ENCODE results near the gene PTBP3. TPM values are rescaled to one million over a fixed set of nuclear protein-coding genes. Genes with fewer than 3 reads are reported as not detected.
"Not testable (repeated sequence)": the region's sequence is repeated elsewhere in the genome, so short reads cannot be mapped to it uniquely, and the experiment has no call there.

Gene PTBP3
- polyA plus RNA-seq, 1 donor, result 40.8 TPM

GRCh38 chr9:112278152-112278551 lies 55.3 kb downstream of the PTBP3 start:
- 80% methylated on average over 1 of the region's 3 CpGs for WGBS (ENCODE audit: insufficient coverage, low lambda C conversion rate)
- H3K27ac ChIP-seq (ENCODE audit: low read length), result no peak overlapping the region

GRCh38 chr9:112274600-112274999 lies 58.8 kb downstream of the PTBP3 start:
- DNase-seq, result no peak
- H3K27ac ChIP-seq (ENCODE audit: low read length), result no peak overlapping the region
- H3K27me3 ChIP-seq (ENCODE audit: control insufficient read depth, insufficient read depth, low read length), result no peaks in the 10 kb centered on the region
- no peaks in the 10 kb centered on the region for H3K4me1 ChIP-seq (ENCODE audit: control insufficient read depth, insufficient read depth, low read length)
- no peaks in the 10 kb centered on the region for H3K9me3 ChIP-seq (ENCODE audit: control insufficient read depth, low read depth, low read length)
- no peak overlapping the region for H3K4me3 ChIP-seq (ENCODE audit: low read length)
- no CpG with 5 or more reads among the region's 1 CpG for WGBS (ENCODE audit: insufficient coverage, low lambda C conversion rate)
- H3K36me3 ChIP-seq (ENCODE audit: control insufficient read depth, insufficient read depth, low read length), result peaks cover 2% of the 10 kb centered on the region

More at GRCh38 chr9:112278152-112278551, 55.3 kb downstream of the PTBP3 start:
- Histone ChIP-seq H3K4me3 (ENCODE audit: low read length) (no peak overlapping the region), H3K9me3 (ENCODE audit: control insufficient read depth, low read depth, low read length) (no peaks in the 10 kb centered on the region), H3K27me3 (ENCODE audit: control insufficient read depth, insufficient read depth, low read length) (no peaks in the 10 kb centered on the region), H3K36me3 (ENCODE audit: control insufficient read depth, insufficient read depth, low read length) (no peaks in the 10 kb centered on the region), H3K4me1 (ENCODE audit: control insufficient read depth, insufficient read depth, low read length) (no peaks in the 10 kb centered on the region)
- no peak for DNase-seq

- Histone ChIP-seq H3K27ac (ENCODE audit: low read length) (no peak overlapping the region), H3K36me3 (ENCODE audit: control insufficient read depth, insufficient read depth, low read length) (peaks cover 2% of the 10 kb centered on the region), H3K27me3 (ENCODE audit: control insufficient read depth, insufficient read depth, low read length) (no peaks in the 10 kb centered on the region), H3K9me3 (ENCODE audit: control insufficient read depth, low read depth, low read length) (no peaks in the 10 kb centered on the region), H3K4me3 (ENCODE audit: low read length) (no peak overlapping the region), H3K4me1 (ENCODE audit: control insufficient read depth, insufficient read depth, low read length) (no peaks in the 10 kb centered on the region)
- no peak for DNase-seq
- WGBS (ENCODE audit: insufficient coverage, low lambda C conversion rate), result 60% methylated on average over 2 of the region's 3 CpGs
Observed at GRCh38 chr9:112273876-112274275, 59.5 kb downstream of the PTBP3 start.

- 91% methylated on average over 1 of the region's 2 CpGs for WGBS (ENCODE audit: insufficient coverage, low lambda C conversion rate)
Observed at GRCh38 chr9:112271466-112272098, 61.8 kb downstream of the PTBP3 start.

GRCh38 chr9:112268413-112268812 lies 65.0 kb downstream of the PTBP3 start:
- DNase-seq, result no peak
- Histone ChIP-seq H3K36me3 (ENCODE audit: control insufficient read depth, insufficient read depth, low read length) (peaks cover 13% of the 10 kb centered on the region), H3K4me3 (ENCODE audit: low read length) (no peak overlapping the region), H3K9me3 (ENCODE audit: control insufficient read depth, low read depth, low read length) (no peaks in the 10 kb centered on the region), H3K27me3 (ENCODE audit: control insufficient read depth, insufficient read depth, low read length) (no peaks in the 10 kb centered on the region), H3K4me1 (ENCODE audit: control insufficient read depth, insufficient read depth, low read length) (no peaks in the 10 kb centered on the region), H3K27ac (ENCODE audit: low read length) (no peak overlapping the region)
- 100% methylated on average over 2 of the region's 5 CpGs for WGBS (ENCODE audit: insufficient coverage, low lambda C conversion rate)

More at GRCh38 chr9:112271466-112272098, 61.8 kb downstream of the PTBP3 start:
- Histone ChIP-seq H3K27me3 (ENCODE audit: control insufficient read depth, insufficient read depth, low read length) (no peaks in the 10 kb centered on the region), H3K4me1 (ENCODE audit: control insufficient read depth, insufficient read depth, low read length) (no peaks in the 10 kb centered on the region), H3K36me3 (ENCODE audit: control insufficient read depth, insufficient read depth, low read length) (peaks cover 7% of the 10 kb centered on the region), H3K27ac (ENCODE audit: low read length) (no peak overlapping the region), H3K4me3 (ENCODE audit: low read length) (no peak overlapping the region), H3K9me3 (ENCODE audit: control insufficient read depth, low read depth, low read length) (no peaks in the 10 kb centered on the region)
- DNase-seq, result no peak

GRCh38 chr9:112267086-112267485 lies 66.3 kb downstream of the PTBP3 start:
- H3K9me3 ChIP-seq (ENCODE audit: control insufficient read depth, low read depth, low read length); H3K27ac ChIP-seq (ENCODE audit: low read length); H3K4me3 ChIP-seq (ENCODE audit: low read length); DNase-seq; H3K4me1 ChIP-seq (ENCODE audit: control insufficient read depth, insufficient read depth, low read length); H3K27me3 ChIP-seq (ENCODE audit: control insufficient read depth, insufficient read depth, low read length): not testable (repeated sequence)
- no CpG with 5 or more reads among the region's 16 CpGs for WGBS (ENCODE audit: insufficient coverage, low lambda C conversion rate)
- peaks cover 15% of the 10 kb centered on the region for H3K36me3 ChIP-seq (ENCODE audit: control insufficient read depth, insufficient read depth, low read length)

GRCh38 chr9:112265391-112265790 lies 68.0 kb downstream of the PTBP3 start:
- Histone ChIP-seq H3K27me3 (ENCODE audit: control insufficient read depth, insufficient read depth, low read length) (no peaks in the 10 kb centered on the region), H3K4me3 (ENCODE audit: low read length) (no peak overlapping the region), H3K27ac (ENCODE audit: low read length) (no peak overlapping the region), H3K4me1 (ENCODE audit: control insufficient read depth, insufficient read depth, low read length) (no peaks in the 10 kb centered on the region), H3K36me3 (ENCODE audit: control insufficient read depth, insufficient read depth, low read length) (peaks cover 15% of the 10 kb centered on the region), H3K9me3 (ENCODE audit: control insufficient read depth, low read depth, low read length) (no peaks in the 10 kb centered on the region)
- WGBS (ENCODE audit: insufficient coverage, low lambda C conversion rate), result 100% methylated on average over 3 of the region's 9 CpGs
- DNase-seq, result no peak

- WGBS (ENCODE audit: insufficient coverage, low lambda C conversion rate), result 100% methylated on average over 1 of the region's 3 CpGs
- H3K27me3 ChIP-seq (ENCODE audit: control insufficient read depth, insufficient read depth, low read length), result no peaks in the 10 kb centered on the region
- H3K36me3 ChIP-seq (ENCODE audit: control insufficient read depth, insufficient read depth, low read length), result peaks cover 21% of the 10 kb centered on the region
- no peak overlapping the region for H3K27ac ChIP-seq (ENCODE audit: low read length)
- H3K4me1 ChIP-seq (ENCODE audit: control insufficient read depth, insufficient read depth, low read length), result no peaks in the 10 kb centered on the region
- H3K4me3 ChIP-seq (ENCODE audit: low read length), result no peak overlapping the region
- H3K9me3 ChIP-seq (ENCODE audit: control insufficient read depth, low read depth, low read length), result no peaks in the 10 kb centered on the region
- no peak for DNase-seq
Observed at GRCh38 chr9:112262577-112262976, 70.8 kb downstream of the PTBP3 start.

- Histone ChIP-seq H3K27me3 (ENCODE audit: control insufficient read depth, insufficient read depth, low read length) (no peaks in the 10 kb centered on the region), H3K9me3 (ENCODE audit: control insufficient read depth, low read depth, low read length) (no peaks in the 10 kb centered on the region), H3K27ac (ENCODE audit: low read length) (no peak overlapping the region), H3K36me3 (ENCODE audit: control insufficient read depth, insufficient read depth, low read length) (peaks cover 18% of the 10 kb centered on the region), H3K4me1 (ENCODE audit: control insufficient read depth, insufficient read depth, low read length) (no peaks in the 10 kb centered on the region), H3K4me3 (ENCODE audit: low read length) (no peak overlapping the region)
- no peak for DNase-seq
- no CpG with 5 or more reads among the region's 5 CpGs for WGBS (ENCODE audit: insufficient coverage, low lambda C conversion rate)
Observed at GRCh38 chr9:112261133-112261532, 72.3 kb downstream of the PTBP3 start.

- Histone ChIP-seq H3K4me3 (ENCODE audit: low read length) (no peak overlapping the region), H3K27ac (ENCODE audit: low read length) (no peak overlapping the region), H3K27me3 (ENCODE audit: control insufficient read depth, insufficient read depth, low read length) (no peaks in the 10 kb centered on the region), H3K36me3 (ENCODE audit: control insufficient read depth, insufficient read depth, low read length) (peaks cover 15% of the 10 kb centered on the region), H3K9me3 (ENCODE audit: control insufficient read depth, low read depth, low read length) (no peaks in the 10 kb centered on the region), H3K4me1 (ENCODE audit: control insufficient read depth, insufficient read depth, low read length) (no peaks in the 10 kb centered on the region)
- no CpG with 5 or more reads among the region's 2 CpGs for WGBS (ENCODE audit: insufficient coverage, low lambda C conversion rate)
- DNase-seq, result no peak
Observed at GRCh38 chr9:112258106-112258505, 75.3 kb downstream of the PTBP3 start.

GRCh38 chr9:112252194-112252593 lies 81.2 kb downstream of the PTBP3 start:
- DNase-seq, result no peak
- no peaks in the 10 kb centered on the region for H3K9me3 ChIP-seq (ENCODE audit: control insufficient read depth, low read depth, low read length)
- no peak overlapping the region for H3K4me3 ChIP-seq (ENCODE audit: low read length)
- peaks cover 12% of the 10 kb centered on the region for H3K36me3 ChIP-seq (ENCODE audit: control insufficient read depth, insufficient read depth, low read length)
- 97% methylated on average over 3 of the region's 5 CpGs for WGBS (ENCODE audit: insufficient coverage, low lambda C conversion rate)
- no peaks in the 10 kb centered on the region for H3K27me3 ChIP-seq (ENCODE audit: control insufficient read depth, insufficient read depth, low read length)
- H3K27ac ChIP-seq (ENCODE audit: low read length), result no peak overlapping the region
- no peaks in the 10 kb centered on the region for H3K4me1 ChIP-seq (ENCODE audit: control insufficient read depth, insufficient read depth, low read length)
